Keratinocyte (primary cell): Measurements from ENCODE around the gene BRD1. TPM values are rescaled to one million over a fixed set of nuclear protein-coding genes. Genes with fewer than 3 reads are reported as not detected.

Source experiments
- DNase-seq: peaks from one replicate; pipeline ENCODE4 v3.0.0-alpha.2; 2011; ENCODE audit warnings: low read depth, missing footprints, low spot score
- FAIRE-seq: peaks from 2 replicates; lab custom pipeline; 2011; peaks lifted over from hg19 to GRCh38; lab: Jason Lieb, UNC
- H2AFZ ChIP-seq: 2 replicates; pipeline ENCODE4 v1.6.0; 2012; ENCODE audit warnings: low read length, control low read depth, inconsistent platforms; ENCODE audit not compliant: control insufficient read depth
- H3K27ac ChIP-seq: 2 replicates; pipeline ENCODE4 v1.5.1; 2011; ENCODE audit warnings: low read length; ENCODE audit not compliant: control insufficient read depth, insufficient read depth
- H3K27me3 ChIP-seq: 3 replicates; pipeline ENCODE4 v1.6.0; 2011; ENCODE audit warnings: low read length; ENCODE audit not compliant: control insufficient read depth, insufficient read depth; ENCODE audit errors: extremely low read depth
- H3K36me3 ChIP-seq, 2 experiments: 2 replicates in 1 of 2; 3 replicates in 1 of 2; pipeline ENCODE4 v1.5.1; 2011; ENCODE audit warnings: low read length in 2 of 2, mild to moderate bottlenecking in 1 of 2; ENCODE audit not compliant: control insufficient read depth in 2 of 2, insufficient read depth in 2 of 2; ENCODE audit errors: extremely low read depth in 1 of 2
- H3K4me1 ChIP-seq: 3 replicates; pipeline ENCODE4 v1.5.1; 2011; ENCODE audit warnings: low read length; ENCODE audit not compliant: control insufficient read depth, insufficient read depth; ENCODE audit errors: extremely low read depth
- H3K4me2 ChIP-seq: 3 replicates; pipeline ENCODE4 v1.6.0; 2011; ENCODE audit warnings: low read depth, low read length; ENCODE audit not compliant: control insufficient read depth, insufficient read depth; ENCODE audit errors: extremely low read depth
- H3K4me3 ChIP-seq, 3 experiments: fragments of 200-600 bp in 1 of 3; sonication (generic) in 1 of 3; 2 replicates in 2 of 3; 3 replicates in 1 of 3; pipeline ENCODE4 v1.5.1; 2011 to 2016; ENCODE audit warnings: low read length in 3 of 3, mild to moderate bottlenecking in 3 of 3, control low read depth in 2 of 3, inconsistent platforms in 1 of 3, low read depth in 1 of 3, mixed read lengths in 1 of 3, mixed run types in 1 of 3, moderate library complexity in 1 of 3; ENCODE audit not compliant: control insufficient read depth in 2 of 3, insufficient read depth in 2 of 3; ENCODE audit errors: extremely low read depth in 1 of 3
- H3K79me2 ChIP-seq: 2 replicates; pipeline ENCODE4 v1.6.0; 2012; ENCODE audit warnings: low read length; ENCODE audit not compliant: control insufficient read depth, insufficient read depth
- H3K9ac ChIP-seq: 3 replicates; pipeline ENCODE4 v1.6.0; 2011; ENCODE audit warnings: low read length; ENCODE audit not compliant: control insufficient read depth, insufficient read depth; ENCODE audit errors: extremely low read depth
- H3K9me1 ChIP-seq: 3 replicates; pipeline ENCODE4 v1.6.0; 2011; ENCODE audit warnings: low read length; ENCODE audit not compliant: control insufficient read depth, insufficient read depth; ENCODE audit errors: extremely low read depth
- H3K9me3 ChIP-seq: 2 replicates; pipeline ENCODE4 v1.5.1; 2012; ENCODE audit warnings: low read depth, low read length; ENCODE audit not compliant: control insufficient read depth
- H4K20me1 ChIP-seq: 3 replicates; pipeline ENCODE4 v1.6.0; 2011; ENCODE audit warnings: low read length; ENCODE audit not compliant: control insufficient read depth, insufficient read depth; ENCODE audit errors: extremely low read depth
- EZH2 ChIP-seq: IDR thresholded peaks from one replicate; pipeline ENCODE4 v1.6.1; 2012; ENCODE audit warnings: inconsistent platforms, mild to moderate bottlenecking, low read length, moderate library complexity
- dilution Hi-C: fragments of 300-500 bp; cut with MboI; formaldehyde crosslinking; loops from one replicate; pipeline ENCODE4 v1.7.0; 2020; ENCODE audit warnings: low sequenced_read_pairs; ENCODE audit not compliant: extremely low pct_ligation_motif_present
- polyA plus RNA-seq, 5 experiments: library from polyadenylated mRNA; depleted of rRNA in 3 of 5; stranded (reverse) in 3 of 5; stranded (forward) in 1 of 5; unstranded in 1 of 5; fragments of >200 nt; gene quantifications; 1 replicate in 1 of 5; 2 replicates in 3 of 5; 3 replicates in 1 of 5; pipeline versions ENCODE4 v1.2.1 to v1.2.3, GENCODE V29; 2011 to 2012; ENCODE audit warnings: missing spikeins in 2 of 5, low read depth in 1 of 5, low replicate concordance in 1 of 5
- TF ChIP-seq, protein P1 (sequence below), 3 experiments: IDR thresholded peaks in 1 of 3; conservative IDR thresholded peaks in 1 of 3; optimal IDR thresholded peaks in 1 of 3; 2 replicates in 2 of 3; 3 replicates in 1 of 3; pipeline versions ENCODE3 to v1.5.1; 2011; ENCODE audit warnings: low read length in 3 of 3, mild to moderate bottlenecking in 3 of 3, moderate library complexity in 2 of 3, control low read depth in 1 of 3, inconsistent platforms in 1 of 3; ENCODE audit not compliant: insufficient read depth in 2 of 3; ENCODE audit errors: extremely low read depth in 1 of 3

The BRD1 gene
- polyA plus RNA-seq, 1 donor (not counting 4 experiments of a cell fraction or from before 2014, with no cell fraction given): 4.3 TPM

GRCh38 chr22:49736538-49736937 is 91.1 kb downstream of the BRD1 start:
- Histone ChIP-seq H4K20me1 (no peaks in the 10 kb centered on the region), H3K4me2 (no peak overlapping the region), H3K9ac (no peak overlapping the region), H3K9me1 (no peaks in the 10 kb centered on the region), H3K9me3 (no peaks in the 10 kb centered on the region), H3K27me3 (no peaks in the 10 kb centered on the region), H3K36me3 (no peaks in the 10 kb centered on the region), H3K79me2 (no peaks in the 10 kb centered on the region), H3K4me1 (no peaks in the 10 kb centered on the region), H3K27ac (no peak overlapping the region), H2AFZ (no peak overlapping the region), H3K4me3 (no peak overlapping the region)
- FAIRE-seq (no peak), DNase-seq (no peak)
- TF ChIP-seq, protein P1, sequence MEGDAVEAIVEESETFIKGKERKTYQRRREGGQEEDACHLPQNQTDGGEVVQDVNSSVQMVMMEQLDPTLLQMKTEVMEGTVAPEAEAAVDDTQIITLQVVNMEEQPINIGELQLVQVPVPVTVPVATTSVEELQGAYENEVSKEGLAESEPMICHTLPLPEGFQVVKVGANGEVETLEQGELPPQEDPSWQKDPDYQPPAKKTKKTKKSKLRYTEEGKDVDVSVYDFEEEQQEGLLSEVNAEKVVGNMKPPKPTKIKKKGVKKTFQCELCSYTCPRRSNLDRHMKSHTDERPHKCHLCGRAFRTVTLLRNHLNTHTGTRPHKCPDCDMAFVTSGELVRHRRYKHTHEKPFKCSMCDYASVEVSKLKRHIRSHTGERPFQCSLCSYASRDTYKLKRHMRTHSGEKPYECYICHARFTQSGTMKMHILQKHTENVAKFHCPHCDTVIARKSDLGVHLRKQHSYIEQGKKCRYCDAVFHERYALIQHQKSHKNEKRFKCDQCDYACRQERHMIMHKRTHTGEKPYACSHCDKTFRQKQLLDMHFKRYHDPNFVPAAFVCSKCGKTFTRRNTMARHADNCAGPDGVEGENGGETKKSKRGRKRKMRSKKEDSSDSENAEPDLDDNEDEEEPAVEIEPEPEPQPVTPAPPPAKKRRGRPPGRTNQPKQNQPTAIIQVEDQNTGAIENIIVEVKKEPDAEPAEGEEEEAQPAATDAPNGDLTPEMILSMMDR (optimal IDR thresholded peaks at IDR 0.05 in 1 of 3, IDR thresholded peaks at IDR 0.05 in 1 of 3, conservative IDR thresholded peaks at IDR 0.05 in 1 of 3; ENCODE audit: extremely low read depth in 1 of 3, insufficient read depth in 2 of 3, low read length in 3 of 3): no peak
- TF ChIP-seq EZH2: no peak
- dilution Hi-C loops: no loop called here

DNA sequence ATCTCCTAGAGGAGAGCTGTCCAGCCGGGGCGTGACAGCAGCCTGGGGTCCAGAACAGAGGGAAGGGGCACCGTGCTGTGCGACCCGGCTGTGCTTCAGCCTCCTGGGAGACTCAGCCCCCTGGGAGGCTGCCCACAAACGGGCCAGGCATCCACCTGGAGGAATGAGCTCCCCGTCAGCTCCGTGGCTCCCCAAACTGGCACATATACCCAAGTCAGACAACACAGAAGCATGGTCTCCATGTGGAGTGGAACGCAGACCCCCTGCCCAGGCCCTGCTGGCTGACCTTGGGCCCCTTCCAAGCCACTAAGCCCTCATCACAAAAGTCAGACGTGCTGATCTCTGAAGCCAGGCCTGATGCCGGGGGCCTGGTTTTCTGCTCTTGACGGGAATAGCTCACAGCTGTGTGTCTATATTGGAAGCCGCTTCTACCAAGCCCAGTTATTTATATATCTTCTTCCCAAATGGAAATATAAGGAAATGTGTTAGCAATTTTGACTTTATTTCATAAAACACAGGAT is 91.7 kb downstream of the BRD1 start:
- H2AFZ ChIP-seq: no peak overlapping the region
- H3K4me1 ChIP-seq: no peaks in the 10 kb centered on the region
- H3K4me2 ChIP-seq: no peak overlapping the region
- H3K9me3 ChIP-seq: no peaks in the 10 kb centered on the region
- dilution Hi-C loops: no loop called here
- H4K20me1 ChIP-seq: no peaks in the 10 kb centered on the region
- no peak overlapping the region for H3K4me3 ChIP-seq
- TF ChIP-seq, protein P1 (optimal IDR thresholded peaks at IDR 0.05 in 1 of 3, IDR thresholded peaks at IDR 0.05 in 1 of 3, conservative IDR thresholded peaks at IDR 0.05 in 1 of 3; ENCODE audit: extremely low read depth in 1 of 3, insufficient read depth in 2 of 3, low read length in 3 of 3): no peak
- no peak for TF ChIP-seq EZH2
- DNase-seq (no peak), FAIRE-seq (no peak)
- no peaks in the 10 kb centered on the region for H3K27me3 ChIP-seq
- H3K79me2 ChIP-seq: no peaks in the 10 kb centered on the region
- H3K36me3 ChIP-seq: no peaks in the 10 kb centered on the region
- no peaks in the 10 kb centered on the region for H3K9me1 ChIP-seq
- no peak overlapping the region for H3K9ac ChIP-seq
- H3K27ac ChIP-seq: no peak overlapping the region
